ENCODE results near the gene BTG3. TPM values are rescaled to one million over a fixed set of nuclear protein-coding genes. Genes with fewer than 3 reads are reported as not detected.

BTG3 gene
- total and polyA plus RNA-seq, 2 donors (not counting 3 experiments of a cell fraction or from before 2014, with no cell fraction given), result 18.1 to 37.2 TPM

DNA sequence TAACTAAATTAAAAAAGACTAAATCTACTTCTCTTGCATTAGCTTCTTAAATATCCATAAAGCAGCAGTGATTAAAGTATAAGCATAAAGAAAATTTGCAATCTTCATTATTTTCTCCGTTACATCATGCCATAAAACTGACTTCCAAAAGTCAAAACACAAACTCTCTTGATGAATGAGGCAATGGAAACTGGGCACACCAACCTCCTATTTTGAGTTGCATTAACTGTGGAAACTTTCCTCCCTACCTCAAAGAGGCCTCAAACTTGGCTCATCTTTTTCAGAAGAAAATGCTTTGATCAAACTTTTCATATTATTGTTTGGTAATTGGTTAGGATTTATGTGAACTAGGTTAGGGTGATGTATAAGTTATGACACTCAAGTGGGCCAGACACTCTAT, 4.1 kb upstream of the BTG3 start:
- Histone ChIP-seq H3K27me3 (ENCODE audit: control insufficient read depth in 2 of 2, insufficient read depth in 2 of 2, low read length in 2 of 2) (peaks cover 3 to 5% of the 10 kb centered on the region in 2 experiments), H3K9me1 (replicated peaks; ENCODE audit: control insufficient read depth, extremely low read depth, insufficient read depth, low read length) (no peaks in the 10 kb centered on the region), H3K4me1 (ENCODE audit: control insufficient read depth, extremely low read depth, insufficient read depth, low read length) (no peaks in the 10 kb centered on the region), H3K36me3 (ENCODE audit: control insufficient read depth in 2 of 2, extremely low read depth in 1 of 2, insufficient read depth in 2 of 2, low read length in 2 of 2) (no peaks in the 10 kb centered on the region), H3K9me3 (replicated peaks; ENCODE audit: control insufficient read depth, insufficient read depth, low read length) (no peaks in the 10 kb centered on the region), H3K79me2 (ENCODE audit: control insufficient read depth, insufficient read depth, low read length) (peaks cover 5% of the 10 kb centered on the region), H3K4me2 (ENCODE audit: insufficient read depth, low read length) (no peak overlapping the region), H2AFZ (ENCODE audit: low read depth, low read length) (no peak overlapping the region), H4K20me1 (replicated peaks; ENCODE audit: control insufficient read depth, extremely low read depth, insufficient read depth, low read length) (no peaks in the 10 kb centered on the region), H3K27ac (ENCODE audit: insufficient read depth, low read depth, low read length) (no peak overlapping the region), H3K4me3 (replicated peaks in 1 of 3; ENCODE audit: insufficient read depth in 1 of 3, low read depth in 1 of 3, low read length in 3 of 3) (no peak overlapping the region), H3K9ac (replicated peaks; ENCODE audit: extremely low read depth, insufficient read depth, low read length) (no peak overlapping the region)
- dilution Hi-C loops (cut with MboI; ENCODE audit: extremely low pct_ligation_motif_present, low sequenced_read_pairs), result no loop called here
- POLR2A ChIA-PET, result no interaction called here
- FAIRE-seq, result no peak
- no peak for DNase-seq (ENCODE audit: low read depth, low spot score)
- CTCF ChIA-PET, result no interaction called here
- no peak for TF ChIP-seq POLR2AphosphoS5 (IDR thresholded peaks at IDR 0.05; ENCODE audit: insufficient read depth, low read depth, low read length)
- no peak for TF ChIP-seq FOS (IDR thresholded peaks at IDR 0.05; ENCODE audit: borderline replicate concordance, insufficient read depth, low read length)
- TF ChIP-seq, protein P1, sequence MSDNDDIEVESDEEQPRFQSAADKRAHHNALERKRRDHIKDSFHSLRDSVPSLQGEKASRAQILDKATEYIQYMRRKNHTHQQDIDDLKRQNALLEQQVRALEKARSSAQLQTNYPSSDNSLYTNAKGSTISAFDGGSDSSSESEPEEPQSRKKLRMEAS (IDR thresholded peaks at IDR 0.05; ENCODE audit: insufficient read depth, insufficient read length), result no peak
- TF ChIP-seq JUN (IDR thresholded peaks at IDR 0.05; ENCODE audit: borderline replicate concordance, insufficient read depth, insufficient read length, low read depth), result no peak
- TF ChIP-seq EZH2 (IDR thresholded peaks at IDR 0.05; ENCODE audit: borderline replicate concordance, low read depth, low read length, severe bottlenecking), result no peak
- TF ChIP-seq, protein P2, sequence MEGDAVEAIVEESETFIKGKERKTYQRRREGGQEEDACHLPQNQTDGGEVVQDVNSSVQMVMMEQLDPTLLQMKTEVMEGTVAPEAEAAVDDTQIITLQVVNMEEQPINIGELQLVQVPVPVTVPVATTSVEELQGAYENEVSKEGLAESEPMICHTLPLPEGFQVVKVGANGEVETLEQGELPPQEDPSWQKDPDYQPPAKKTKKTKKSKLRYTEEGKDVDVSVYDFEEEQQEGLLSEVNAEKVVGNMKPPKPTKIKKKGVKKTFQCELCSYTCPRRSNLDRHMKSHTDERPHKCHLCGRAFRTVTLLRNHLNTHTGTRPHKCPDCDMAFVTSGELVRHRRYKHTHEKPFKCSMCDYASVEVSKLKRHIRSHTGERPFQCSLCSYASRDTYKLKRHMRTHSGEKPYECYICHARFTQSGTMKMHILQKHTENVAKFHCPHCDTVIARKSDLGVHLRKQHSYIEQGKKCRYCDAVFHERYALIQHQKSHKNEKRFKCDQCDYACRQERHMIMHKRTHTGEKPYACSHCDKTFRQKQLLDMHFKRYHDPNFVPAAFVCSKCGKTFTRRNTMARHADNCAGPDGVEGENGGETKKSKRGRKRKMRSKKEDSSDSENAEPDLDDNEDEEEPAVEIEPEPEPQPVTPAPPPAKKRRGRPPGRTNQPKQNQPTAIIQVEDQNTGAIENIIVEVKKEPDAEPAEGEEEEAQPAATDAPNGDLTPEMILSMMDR (IDR thresholded peaks at IDR 0.05; ENCODE audit: extremely low read depth in 1 of 2, insufficient read depth in 1 of 2, low read depth in 1 of 2, low read length in 2 of 2), result no peak
- TF ChIP-seq GATA2 (IDR thresholded peaks at IDR 0.05; ENCODE audit: insufficient read depth, insufficient read length, low read depth, low read length), result no peak
- TF ChIP-seq MYC (IDR thresholded peaks at IDR 0.05; ENCODE audit: low read depth, low read length), result no peak
- no peak for TF ChIP-seq POLR2A (IDR thresholded peaks at IDR 0.05; ENCODE audit: low read depth, low read length)
- BruUV-seq (replicated peaks), result no TSS peak
- intact Hi-C loops (cut with micrococcal nuclease), result no loop called here

Measured in endothelial cell of umbilical vein (primary cell).